Measurements from ENCODE around the gene NEK6.

DNA sequence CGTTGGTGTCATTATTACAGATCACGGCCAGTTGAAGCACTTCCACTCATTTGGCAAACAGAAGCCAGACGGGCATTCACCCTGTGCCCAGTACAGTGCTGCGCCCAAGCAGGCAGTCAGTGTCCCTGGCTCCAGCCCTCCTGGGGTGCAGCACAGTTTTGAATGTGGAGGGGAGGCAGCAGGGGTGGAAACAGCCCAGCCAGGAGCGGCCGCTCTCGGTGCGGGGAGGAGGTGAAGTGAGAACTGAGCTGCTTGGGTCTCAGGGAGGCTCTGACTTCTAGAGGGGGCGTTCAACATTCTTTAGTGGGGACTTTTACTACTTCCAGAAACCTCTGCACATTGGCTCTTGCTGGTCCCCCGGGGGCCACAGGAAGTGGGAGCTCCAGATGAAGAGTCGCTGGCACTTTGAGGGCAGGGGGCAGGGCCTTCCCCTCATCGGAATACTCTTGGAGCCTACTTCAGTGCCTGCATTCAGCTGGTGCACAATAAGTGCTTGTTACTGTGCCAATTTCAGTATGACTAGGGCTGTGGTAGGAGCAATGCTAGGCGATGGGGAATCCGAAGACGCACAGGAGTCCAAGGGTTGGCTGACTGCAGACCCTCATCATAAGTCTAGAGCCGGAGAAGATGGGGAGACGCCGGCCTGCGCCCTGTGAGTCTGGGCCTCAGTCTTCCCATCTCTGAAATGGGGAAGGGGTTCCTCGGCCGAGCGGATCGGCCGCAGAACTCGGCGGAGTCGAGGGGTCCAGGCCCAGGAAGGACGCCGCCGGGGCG lies 492 bp upstream of the NEK6 start:
- TF ChIP-seq, protein P1, sequence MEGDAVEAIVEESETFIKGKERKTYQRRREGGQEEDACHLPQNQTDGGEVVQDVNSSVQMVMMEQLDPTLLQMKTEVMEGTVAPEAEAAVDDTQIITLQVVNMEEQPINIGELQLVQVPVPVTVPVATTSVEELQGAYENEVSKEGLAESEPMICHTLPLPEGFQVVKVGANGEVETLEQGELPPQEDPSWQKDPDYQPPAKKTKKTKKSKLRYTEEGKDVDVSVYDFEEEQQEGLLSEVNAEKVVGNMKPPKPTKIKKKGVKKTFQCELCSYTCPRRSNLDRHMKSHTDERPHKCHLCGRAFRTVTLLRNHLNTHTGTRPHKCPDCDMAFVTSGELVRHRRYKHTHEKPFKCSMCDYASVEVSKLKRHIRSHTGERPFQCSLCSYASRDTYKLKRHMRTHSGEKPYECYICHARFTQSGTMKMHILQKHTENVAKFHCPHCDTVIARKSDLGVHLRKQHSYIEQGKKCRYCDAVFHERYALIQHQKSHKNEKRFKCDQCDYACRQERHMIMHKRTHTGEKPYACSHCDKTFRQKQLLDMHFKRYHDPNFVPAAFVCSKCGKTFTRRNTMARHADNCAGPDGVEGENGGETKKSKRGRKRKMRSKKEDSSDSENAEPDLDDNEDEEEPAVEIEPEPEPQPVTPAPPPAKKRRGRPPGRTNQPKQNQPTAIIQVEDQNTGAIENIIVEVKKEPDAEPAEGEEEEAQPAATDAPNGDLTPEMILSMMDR (IDR thresholded peaks at IDR 0.05 in 8 of 11, conservative IDR thresholded peaks at IDR 0.05 in 3 of 11), result no peak
- TF ChIP-seq POLR2A (IDR thresholded peaks at IDR 0.05), result no peak

All from spleen (tissue), 7 donors.